IMR-90 (cell line): ENCODE measurements around the gene RENBP. TPM values are rescaled to one million over a fixed set of nuclear protein-coding genes. Genes with fewer than 3 reads are reported as not detected.

ENCODE experiments used
- ATAC-seq: fragments of 200-7000 bp; cut with Tn5 transposase; 2 replicates; pipeline ENCODE4 v1.9.1; 2020; ENCODE audit warnings: low read depth, mild to moderate bottlenecking, moderate library complexity
- BruUV-seq: library from RNA; stranded (reverse); fragments of 400-500 nt; replicated peaks from 2 replicates; lab custom pipeline; 2021; lab: Mats Ljungman, UMichigan
- CTCF ChIA-PET: fragments of 300-600 bp; formaldehyde crosslinking; extraction: SDS; loops from one replicate; lab custom pipeline; 2021; ENCODE audit warnings: antibody characterized with exemption; lab: Yijun Ruan, JAX
- POLR2A ChIA-PET: fragments of 300-600 bp; sonication (Branson Sonifier 250); formaldehyde crosslinking; loops from one replicate; lab custom pipeline; 2022; ENCODE audit warnings: antibody characterized with exemption; ENCODE audit not compliant: unreplicated experiment; lab: Charles Lee
- DNase-seq: peaks from one replicate; pipeline ENCODE4 v3.0.0; 2013
- H2AFZ ChIP-seq: replicated peaks from 2 replicates; pipeline ENCODE3; 2013; ENCODE audit warnings: low read length, mild to moderate bottlenecking; ENCODE audit not compliant: poor library complexity
- H2AK5ac ChIP-seq: 2 replicates; pipeline ENCODE4 v1.6.1; 2013; ENCODE audit warnings: low read depth, low read length, inconsistent platforms
- H2AK9ac ChIP-seq: replicated peaks from 2 replicates; pipeline ENCODE3; 2013; ENCODE audit warnings: mild to moderate bottlenecking, low read depth, low read length, moderate library complexity; ENCODE audit not compliant: poor library complexity
- H2BK120ac ChIP-seq: 2 replicates; pipeline ENCODE4 v1.6.1; 2013; ENCODE audit warnings: low read depth, low read length, inconsistent platforms
- H2BK15ac ChIP-seq: 3 replicates; pipeline ENCODE4 v1.6.1; 2013; ENCODE audit warnings: low read depth, low read length, inconsistent platforms
- H2BK20ac ChIP-seq: 2 replicates; pipeline ENCODE4 v1.6.1; 2013; ENCODE audit warnings: low read depth, mild to moderate bottlenecking, inconsistent platforms, low read length, moderate library complexity
- H2BK5ac ChIP-seq: 2 replicates; pipeline ENCODE4 v1.6.1; 2013; ENCODE audit warnings: mild to moderate bottlenecking, low read depth, low read length, inconsistent platforms; ENCODE audit not compliant: poor library complexity, severe bottlenecking
- H3K14ac ChIP-seq: replicated peaks from 2 replicates; pipeline ENCODE4 v1.6.1; 2013; ENCODE audit warnings: low read depth, low read length, inconsistent platforms
- H3K18ac ChIP-seq: 2 replicates; pipeline ENCODE4 v1.6.1; 2013; ENCODE audit warnings: low read depth, low read length, control low read depth
- H3K23ac ChIP-seq: 2 replicates; pipeline ENCODE4 v1.6.1; 2013; ENCODE audit warnings: low read depth, low read length, inconsistent platforms
- H3K27ac ChIP-seq: 2 replicates; pipeline ENCODE4 v1.5.1; 2013; ENCODE audit warnings: mild to moderate bottlenecking, control low read depth, low read length; ENCODE audit not compliant: insufficient read depth
- H3K27me3 ChIP-seq: 2 replicates; pipeline ENCODE4 v1.6.1; 2013; ENCODE audit warnings: low read length; ENCODE audit not compliant: control insufficient read depth, insufficient read depth
- H3K36me3 ChIP-seq: 2 replicates; pipeline ENCODE4 v1.6.1; 2013; ENCODE audit warnings: low read length, mixed read lengths; ENCODE audit not compliant: control insufficient read depth, insufficient read depth
- H3K4ac ChIP-seq: 2 replicates; pipeline ENCODE4 v1.6.1; 2013; ENCODE audit warnings: low read depth, low read length, inconsistent platforms
- H3K4me1 ChIP-seq: 2 replicates; pipeline ENCODE4 v1.6.1; 2013; ENCODE audit warnings: low read length, mixed read lengths; ENCODE audit not compliant: control insufficient read depth, insufficient read depth
- H3K4me2 ChIP-seq: 2 replicates; pipeline ENCODE4 v1.6.1; 2013; ENCODE audit warnings: low read depth, mild to moderate bottlenecking, control low read depth, low read length, moderate library complexity
- H3K4me3 ChIP-seq: 2 replicates; pipeline ENCODE4 v1.5.1; 2013; ENCODE audit warnings: low read depth, mild to moderate bottlenecking, control low read depth, low read length, moderate library complexity; ENCODE audit not compliant: insufficient read depth
- H3K56ac ChIP-seq: 2 replicates; pipeline ENCODE4 v1.6.1; 2013; ENCODE audit warnings: low read length, inconsistent platforms; ENCODE audit not compliant: insufficient read depth; ENCODE audit errors: extremely low read depth
- H3K79me1 ChIP-seq, 2 experiments: 2 replicates each; pipeline ENCODE4 v1.6.1; 2013; ENCODE audit warnings: low read length in 2 of 2, inconsistent platforms in 1 of 2, low read depth in 1 of 2
- H3K9ac ChIP-seq: 2 replicates; pipeline ENCODE4 v1.6.1; 2013; ENCODE audit warnings: low read depth, low read length, control low read depth
- H3K9me1 ChIP-seq: 2 replicates; pipeline ENCODE4 v1.6.1; 2013; ENCODE audit warnings: low read length, inconsistent platforms; ENCODE audit not compliant: insufficient read depth
- H3K9me3 ChIP-seq: 2 replicates; pipeline ENCODE4 v1.6.1; 2013; ENCODE audit warnings: low read length; ENCODE audit not compliant: control insufficient read depth, insufficient read depth
- H4K20me1 ChIP-seq: 2 replicates; pipeline ENCODE4 v1.6.1; 2013; ENCODE audit warnings: low read length, inconsistent platforms; ENCODE audit not compliant: insufficient read depth
- H4K5ac ChIP-seq: 2 replicates; pipeline ENCODE4 v1.6.1; 2013; ENCODE audit warnings: mild to moderate bottlenecking, low read depth, low read length, control low read depth
- H4K8ac ChIP-seq, 2 experiments: 2 replicates each; pipeline ENCODE4 v1.6.1; 2013; ENCODE audit warnings: low read depth in 2 of 2, low read length in 2 of 2, control low read depth in 1 of 2, inconsistent platforms in 1 of 2
- H4K91ac ChIP-seq: 2 replicates; pipeline ENCODE4 v1.6.1; 2013; ENCODE audit warnings: low read depth, low read length, inconsistent platforms; ENCODE audit not compliant: insufficient read depth
- BHLHE40 ChIP-seq: fragments of 150-350 bp; IDR thresholded peaks from 2 replicates; pipeline ENCODE4 v1.6.1; 2016; ENCODE audit warnings: mild to moderate bottlenecking, low read depth, low read length
- CHD1 ChIP-seq: IDR thresholded peaks from 2 replicates; pipeline ENCODE4 v1.6.1; 2012; ENCODE audit warnings: low read depth, low read length, improper control_type of control experiment
- FOS ChIP-seq: fragments of 150-350 bp; IDR thresholded peaks from 2 replicates; pipeline ENCODE4 v1.6.1; 2016; ENCODE audit warnings: low read depth, low read length
- MAFK ChIP-seq: IDR thresholded peaks from 2 replicates; pipeline ENCODE4 v1.6.1; 2012; ENCODE audit warnings: low read depth, low read length, improper control_type of control experiment
- MAZ ChIP-seq: IDR thresholded peaks from 2 replicates; pipeline ENCODE4 v1.6.1; 2012; ENCODE audit warnings: low read depth, mild to moderate bottlenecking, low read length, improper control_type of control experiment, moderate library complexity, borderline replicate concordance
- NFE2L2 ChIP-seq: fragments of 150-350 bp; IDR thresholded peaks from 2 replicates; pipeline ENCODE4 v1.6.1; 2016; ENCODE audit warnings: low read depth, mild to moderate bottlenecking, low read length
- POLR2A ChIP-seq: IDR thresholded peaks from 2 replicates; pipeline ENCODE4 v1.6.1; 2012; ENCODE audit warnings: mild to moderate bottlenecking, low read depth, low read length
- RAD21 ChIP-seq: IDR thresholded peaks from 2 replicates; pipeline ENCODE4 v1.6.1; 2012; ENCODE audit warnings: low read length, improper control_type of control experiment
- RCOR1 ChIP-seq: IDR thresholded peaks from 2 replicates; pipeline ENCODE4 v1.6.1; 2012; ENCODE audit warnings: mild to moderate bottlenecking, low read length, improper control_type of control experiment; ENCODE audit not compliant: insufficient replicate concordance
- RFX5 ChIP-seq: IDR thresholded peaks from 2 replicates; pipeline ENCODE4 v1.8.0; 2012; ENCODE audit warnings: low read depth, mild to moderate bottlenecking, low read length, moderate library complexity
- SMC3 ChIP-seq: fragments of 150-350 bp; IDR thresholded peaks from 2 replicates; pipeline ENCODE4 v1.6.1; 2016; ENCODE audit warnings: low read depth, mild to moderate bottlenecking, antibody characterized with exemption, low read length, moderate library complexity
- WGBS, 2 experiments: methylation state at CpG; one replicate each; pipeline versions ENCODE4 v1.1.5 to v1.1.7; 2013; ENCODE audit warnings: missing lambda C conversion rate in 2 of 2; ENCODE audit not compliant: insufficient read length in 1 of 2; ENCODE audit errors: extremely low coverage in 2 of 2; 5-methylcytosine and 5-hydroxymethylcytosine counted together
- dilution Hi-C: fragments of 300-500 bp; cut with HindIII; formaldehyde crosslinking; loops from one replicate; pipeline ENCODE4 v1.14.3; 2018; ENCODE audit warnings: low sequenced_read_pairs; ENCODE audit not compliant: unreplicated experiment
- in situ Hi-C: fragments of 300-500 bp; cut with MboI; formaldehyde crosslinking; loops from 3 replicates; pipeline ENCODE4 v1.14.3; 2019; ENCODE audit warnings: low sequenced_read_pairs, inconsistent platforms, mixed read lengths
- intact Hi-C: fragments of 100-400 bp; cut with micrococcal nuclease; formaldehyde crosslinking; loops from 2 replicates; pipeline ENCODE4 v1.10.0; 2022
- polyA plus RNA-seq, 3 experiments: library from polyadenylated mRNA; depleted of rRNA; stranded (reverse); fragments of >200 nt; gene quantifications; 2 replicates each; pipeline ENCODE4 v1.2.3, GENCODE V29; 2012; ENCODE audit warnings: low replicate concordance in 1 of 3
- total RNA-seq: library from RNA; depleted of rRNA; stranded (reverse); fragments of >200 nt; gene quantifications from 2 replicates; pipeline ENCODE4 v1.2.3, GENCODE V29; 2012
- TF ChIP-seq, protein P1 (sequence below): fragments of 150-350 bp; IDR thresholded peaks from 2 replicates; pipeline ENCODE4 v1.6.1; 2017; ENCODE audit warnings: mild to moderate bottlenecking, antibody characterized with exemption, low read length, low read depth
- TF ChIP-seq, protein P2 (sequence below): fragments of 150-350 bp; IDR thresholded peaks from 2 replicates; pipeline ENCODE4 v1.6.1; 2016; ENCODE audit warnings: low read depth, mild to moderate bottlenecking, low read length, moderate library complexity, borderline replicate concordance

Gene RENBP
- total and polyA plus RNA-seq, 2 of the 4 experiments (the other 2 are of a cell fraction): 0.15 to 0.18 TPM

DNA sequence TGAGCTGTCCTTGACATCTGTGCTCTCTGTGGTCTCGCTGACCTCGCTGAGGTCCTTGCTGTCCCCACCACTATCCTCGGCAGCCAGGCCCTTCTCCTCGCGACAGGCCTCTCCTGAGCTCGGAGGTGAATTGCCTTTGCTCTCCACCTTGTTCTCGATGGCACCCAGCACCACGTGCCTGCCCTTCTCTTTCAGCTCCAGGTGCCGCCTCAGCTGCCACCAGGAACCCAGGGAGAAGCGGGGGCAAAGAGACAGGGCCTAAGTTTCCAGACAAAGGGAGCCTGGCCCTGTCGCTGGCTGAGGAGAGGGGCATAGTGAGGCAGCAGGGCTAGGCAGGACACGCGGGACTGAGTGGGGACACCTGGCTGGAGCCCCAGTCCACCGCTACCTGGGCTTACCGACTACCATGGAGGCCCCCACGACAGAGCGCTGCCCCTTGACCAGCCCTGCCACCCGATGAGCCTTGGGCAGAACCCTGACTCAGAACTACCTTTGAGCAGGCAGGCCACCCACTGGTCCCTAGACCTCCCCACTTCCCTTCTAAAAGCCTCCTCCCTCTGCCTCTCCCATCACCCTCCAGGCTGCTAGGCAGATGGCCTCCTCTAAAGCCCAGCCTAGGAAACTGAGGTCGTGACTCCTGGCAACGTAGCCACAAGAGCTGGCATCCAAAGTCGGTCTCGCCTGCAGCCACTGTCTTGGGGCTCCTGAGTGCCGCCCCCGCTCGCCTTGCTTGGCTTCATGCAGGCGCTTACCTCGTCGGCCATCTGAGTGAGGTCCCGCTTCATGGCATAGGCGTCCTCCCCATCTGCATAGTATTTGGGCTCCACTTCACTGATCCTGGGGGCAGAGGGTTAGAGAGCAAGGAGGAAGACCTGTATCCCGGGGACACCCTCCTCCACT lies 14.2 kb downstream of the RENBP start:
- Histone ChIP-seq H3K27me3 (no peaks in the 10 kb centered on the region; the same call in 1 of the 2 replicates), H2AFZ (no peak overlapping the region), H2BK120ac (no peak overlapping the region), H3K4me2 (no peak overlapping the region), H2BK15ac (no peak overlapping the region), H3K9ac (no peak overlapping the region), H3K23ac (no peak overlapping the region), H3K4ac (no peak overlapping the region), H2BK5ac (no peak overlapping the region), H3K4me1 (peaks cover 2% of the 10 kb centered on the region), H3K27ac (no peak overlapping the region), H3K9me1 (no peaks in the 10 kb centered on the region; the same call in 1 of the 2 replicates), H4K91ac (no peak overlapping the region), H3K14ac (no peak overlapping the region), H3K56ac (no peak overlapping the region), H3K36me3 (peaks cover 23% of the 10 kb centered on the region), H3K79me1 (peaks cover 4 to 16% of the 10 kb centered on the region in 2 experiments; a peak in 2 of 4 replicates), H3K18ac (no peak overlapping the region), H4K20me1 (peaks cover 20% of the 10 kb centered on the region), H3K9me3 (no peaks in the 10 kb centered on the region), H2AK9ac (no peak overlapping the region), H2BK20ac (no peak overlapping the region), H4K5ac (no peak overlapping the region), H2AK5ac (no peak overlapping the region), H3K4me3 (no peak overlapping the region), H4K8ac (no peak overlapping the region)
- POLR2A ChIA-PET: no interaction called here
- CTCF ChIA-PET: no interaction called here
- in situ Hi-C loops: no loop called here
- TF ChIP-seq, protein P1, sequence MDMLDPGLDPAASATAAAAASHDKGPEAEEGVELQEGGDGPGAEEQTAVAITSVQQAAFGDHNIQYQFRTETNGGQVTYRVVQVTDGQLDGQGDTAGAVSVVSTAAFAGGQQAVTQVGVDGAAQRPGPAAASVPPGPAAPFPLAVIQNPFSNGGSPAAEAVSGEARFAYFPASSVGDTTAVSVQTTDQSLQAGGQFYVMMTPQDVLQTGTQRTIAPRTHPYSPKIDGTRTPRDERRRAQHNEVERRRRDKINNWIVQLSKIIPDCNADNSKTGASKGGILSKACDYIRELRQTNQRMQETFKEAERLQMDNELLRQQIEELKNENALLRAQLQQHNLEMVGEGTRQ: no peak
- TF ChIP-seq RCOR1 (no peak), SMC3 (no peak), MAZ (no peak), RAD21 (no peak), MAFK (no peak), CHD1 (no peak), RFX5 (no peak), FOS (no peak), NFE2L2 (no peak), POLR2A (no peak), BHLHE40 (no peak)
- TF ChIP-seq, protein P2, sequence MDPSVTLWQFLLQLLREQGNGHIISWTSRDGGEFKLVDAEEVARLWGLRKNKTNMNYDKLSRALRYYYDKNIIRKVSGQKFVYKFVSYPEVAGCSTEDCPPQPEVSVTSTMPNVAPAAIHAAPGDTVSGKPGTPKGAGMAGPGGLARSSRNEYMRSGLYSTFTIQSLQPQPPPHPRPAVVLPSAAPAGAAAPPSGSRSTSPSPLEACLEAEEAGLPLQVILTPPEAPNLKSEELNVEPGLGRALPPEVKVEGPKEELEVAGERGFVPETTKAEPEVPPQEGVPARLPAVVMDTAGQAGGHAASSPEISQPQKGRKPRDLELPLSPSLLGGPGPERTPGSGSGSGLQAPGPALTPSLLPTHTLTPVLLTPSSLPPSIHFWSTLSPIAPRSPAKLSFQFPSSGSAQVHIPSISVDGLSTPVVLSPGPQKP: no peak
- no peak for DNase-seq
- dilution Hi-C loops: no loop called here
- intact Hi-C loops: no loop called here
- 81% methylated on average over 6 of the region's 31 CpGs; no CpG with 5 or more reads in 1 of the 2 experiments for WGBS, 2 experiments
- BruUV-seq: no TSS peak
- no peak for ATAC-seq
